H1 (cell line): Measurements from ENCODE around the gene ZFAND3.

Experiments
- BCL11A ChIP-seq, 2 experiments: IDR thresholded peaks; one replicate each; pipeline ENCODE4 v1.6.1; 2011; ENCODE audit warnings: low read depth in 2 of 2, low read length in 2 of 2, mild to moderate bottlenecking in 2 of 2
- EP300 ChIP-seq, 2 experiments: IDR thresholded peaks; 1 replicate in 1 of 2; 2 replicates in 1 of 2; pipeline ENCODE4 v1.6.1; 2011 to 2012; ENCODE audit warnings: low read depth in 2 of 2, low read length in 2 of 2, mild to moderate bottlenecking in 2 of 2, borderline replicate concordance in 1 of 2, inconsistent platforms in 1 of 2, moderate library complexity in 1 of 2
- GABPA ChIP-seq: IDR thresholded peaks from 2 replicates; pipeline ENCODE4 v1.6.1; 2011; ENCODE audit warnings: mild to moderate bottlenecking, low read length, moderate library complexity, borderline replicate concordance; ENCODE audit not compliant: insufficient read depth
- HDAC6 ChIP-seq: IDR thresholded peaks from one replicate; pipeline ENCODE4 v1.7.1; 2012; ENCODE audit warnings: low read depth, mild to moderate bottlenecking, inconsistent platforms, low read length, moderate library complexity
- MAFK ChIP-seq: IDR thresholded peaks from 2 replicates; pipeline ENCODE4 v1.6.1; 2012; ENCODE audit warnings: low read depth, mild to moderate bottlenecking, improper control_type of control experiment, low read length
- POLR2AphosphoS5 ChIP-seq: IDR thresholded peaks from 2 replicates; pipeline ENCODE4 v1.6.1; 2011; ENCODE audit warnings: low read depth, low read length
- TF ChIP-seq, protein P1 (sequence below), 3 experiments: IDR thresholded peaks; 1 replicate in 2 of 3; 2 replicates in 1 of 3; pipeline versions ENCODE4 v1.5.1 to v1.6.1; 2011; ENCODE audit warnings: low read length in 3 of 3, mild to moderate bottlenecking in 3 of 3, inconsistent platforms in 2 of 3, low read depth in 1 of 3, moderate library complexity in 1 of 3; ENCODE audit not compliant: insufficient read depth in 1 of 3; ENCODE audit errors: control extremely low read depth in 1 of 3

DNA sequence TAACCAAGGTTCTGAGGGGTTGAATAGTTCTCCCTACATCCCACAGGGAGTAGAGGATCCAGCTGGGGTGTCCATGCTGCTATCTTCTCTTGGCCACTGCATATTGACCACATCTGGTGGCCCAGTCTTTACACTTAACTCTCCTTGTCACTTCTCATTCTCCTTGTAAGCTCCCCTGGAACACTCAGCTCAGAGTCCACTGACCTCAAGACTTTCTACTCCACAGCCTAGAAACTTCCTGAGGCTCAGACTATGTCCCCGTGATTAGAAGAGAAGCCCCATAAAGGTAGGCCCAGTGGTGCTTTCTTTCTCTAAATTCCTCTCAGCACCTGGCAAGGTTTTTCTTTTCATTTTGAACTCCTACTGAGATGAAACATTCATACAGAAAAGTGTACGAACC, 13.3 kb upstream of the ZFAND3 start:
- TF ChIP-seq HDAC6 (no peak), EP300 (IDR thresholded peaks at IDR 0.05; ENCODE audit: borderline replicate concordance in 1 of 2, low read depth in 2 of 2, low read length in 2 of 2) (no peak), BCL11A (IDR thresholded peaks at IDR 0.05; ENCODE audit: low read depth in 2 of 2, low read length in 2 of 2) (no peak), MAFK (no peak), GABPA (no peak), POLR2AphosphoS5 (no peak)
- TF ChIP-seq, protein P1, sequence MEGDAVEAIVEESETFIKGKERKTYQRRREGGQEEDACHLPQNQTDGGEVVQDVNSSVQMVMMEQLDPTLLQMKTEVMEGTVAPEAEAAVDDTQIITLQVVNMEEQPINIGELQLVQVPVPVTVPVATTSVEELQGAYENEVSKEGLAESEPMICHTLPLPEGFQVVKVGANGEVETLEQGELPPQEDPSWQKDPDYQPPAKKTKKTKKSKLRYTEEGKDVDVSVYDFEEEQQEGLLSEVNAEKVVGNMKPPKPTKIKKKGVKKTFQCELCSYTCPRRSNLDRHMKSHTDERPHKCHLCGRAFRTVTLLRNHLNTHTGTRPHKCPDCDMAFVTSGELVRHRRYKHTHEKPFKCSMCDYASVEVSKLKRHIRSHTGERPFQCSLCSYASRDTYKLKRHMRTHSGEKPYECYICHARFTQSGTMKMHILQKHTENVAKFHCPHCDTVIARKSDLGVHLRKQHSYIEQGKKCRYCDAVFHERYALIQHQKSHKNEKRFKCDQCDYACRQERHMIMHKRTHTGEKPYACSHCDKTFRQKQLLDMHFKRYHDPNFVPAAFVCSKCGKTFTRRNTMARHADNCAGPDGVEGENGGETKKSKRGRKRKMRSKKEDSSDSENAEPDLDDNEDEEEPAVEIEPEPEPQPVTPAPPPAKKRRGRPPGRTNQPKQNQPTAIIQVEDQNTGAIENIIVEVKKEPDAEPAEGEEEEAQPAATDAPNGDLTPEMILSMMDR (IDR thresholded peaks at IDR 0.05; ENCODE audit: control extremely low read depth in 1 of 3, insufficient read depth in 1 of 3, low read depth in 1 of 3, low read length in 3 of 3), result no peak
